Measurements from ENCODE around the gene ADPRH.

Gene ADPRH

GRCh38 chr3:119602676-119603075 lies 23.4 kb downstream of the ADPRH start:
- Histone ChIP-seq H3K36me3 (ENCODE audit: insufficient read depth, low read length) (no peaks in the 10 kb centered on the region), H3K9me3 (ENCODE audit: insufficient read depth, low read depth, low read length) (no peaks in the 10 kb centered on the region), H3K4me2 (ENCODE audit: low read depth, low read length, poor library complexity, severe bottlenecking) (no peak overlapping the region), H3K79me2 (ENCODE audit: insufficient read depth, low read length) (no peaks in the 10 kb centered on the region), H3K4me1 (ENCODE audit: insufficient read depth, low read length, poor library complexity, severe bottlenecking) (no peaks in the 10 kb centered on the region), H3K9me2 (replicated peaks; ENCODE audit: low read depth, low read length) (no peaks in the 10 kb centered on the region), H3K4me3 (ENCODE audit: low read length, poor library complexity, severe bottlenecking) (no peak overlapping the region), H3F3A (ENCODE audit: low read depth) (no peaks in the 10 kb centered on the region), H4K20me1 (ENCODE audit: insufficient read depth, low read length, poor library complexity, severe bottlenecking) (no peaks in the 10 kb centered on the region), H3K27me3 (ENCODE audit: insufficient read depth, low read length, poor library complexity, severe bottlenecking) (no peaks in the 10 kb centered on the region), H2AFZ (ENCODE audit: low read length) (no peak overlapping the region), H3K9ac (ENCODE audit: low read depth, low read length, poor library complexity, severe bottlenecking) (no peak overlapping the region)
- TF ChIP-seq, protein P1, sequence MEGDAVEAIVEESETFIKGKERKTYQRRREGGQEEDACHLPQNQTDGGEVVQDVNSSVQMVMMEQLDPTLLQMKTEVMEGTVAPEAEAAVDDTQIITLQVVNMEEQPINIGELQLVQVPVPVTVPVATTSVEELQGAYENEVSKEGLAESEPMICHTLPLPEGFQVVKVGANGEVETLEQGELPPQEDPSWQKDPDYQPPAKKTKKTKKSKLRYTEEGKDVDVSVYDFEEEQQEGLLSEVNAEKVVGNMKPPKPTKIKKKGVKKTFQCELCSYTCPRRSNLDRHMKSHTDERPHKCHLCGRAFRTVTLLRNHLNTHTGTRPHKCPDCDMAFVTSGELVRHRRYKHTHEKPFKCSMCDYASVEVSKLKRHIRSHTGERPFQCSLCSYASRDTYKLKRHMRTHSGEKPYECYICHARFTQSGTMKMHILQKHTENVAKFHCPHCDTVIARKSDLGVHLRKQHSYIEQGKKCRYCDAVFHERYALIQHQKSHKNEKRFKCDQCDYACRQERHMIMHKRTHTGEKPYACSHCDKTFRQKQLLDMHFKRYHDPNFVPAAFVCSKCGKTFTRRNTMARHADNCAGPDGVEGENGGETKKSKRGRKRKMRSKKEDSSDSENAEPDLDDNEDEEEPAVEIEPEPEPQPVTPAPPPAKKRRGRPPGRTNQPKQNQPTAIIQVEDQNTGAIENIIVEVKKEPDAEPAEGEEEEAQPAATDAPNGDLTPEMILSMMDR (conservative IDR thresholded peaks at IDR 0.05; ENCODE audit: low read length), result no peak
- TF ChIP-seq EZH2phosphoT487 (IDR thresholded peaks at IDR 0.05; ENCODE audit: borderline replicate concordance), result no peak

GRCh38 chr3:119604878-119605277 lies 25.6 kb downstream of the ADPRH start:
- H3K9me2 ChIP-seq (replicated peaks; ENCODE audit: low read depth, low read length), result no peaks in the 10 kb centered on the region
- TF ChIP-seq, protein P1 (conservative IDR thresholded peaks at IDR 0.05; ENCODE audit: low read length), result no peak
- TF ChIP-seq EZH2phosphoT487 (IDR thresholded peaks at IDR 0.05; ENCODE audit: borderline replicate concordance), result no peak

GRCh38 chr3:119608405-119609000 lies 29.2 kb downstream of the ADPRH start:
- TF ChIP-seq, protein P1 (conservative IDR thresholded peaks at IDR 0.05; ENCODE audit: low read length), result no peak
- TF ChIP-seq EZH2phosphoT487 (IDR thresholded peaks at IDR 0.05; ENCODE audit: borderline replicate concordance), result no peak
- Histone ChIP-seq H3K9ac (ENCODE audit: low read depth, low read length, poor library complexity, severe bottlenecking) (no peak overlapping the region), H3K9me2 (replicated peaks; ENCODE audit: low read depth, low read length) (no peaks in the 10 kb centered on the region), H3K27me3 (ENCODE audit: insufficient read depth, low read length, poor library complexity, severe bottlenecking) (no peaks in the 10 kb centered on the region), H2AFZ (ENCODE audit: low read length) (no peak overlapping the region), H3F3A (ENCODE audit: low read depth) (no peaks in the 10 kb centered on the region), H3K36me3 (ENCODE audit: insufficient read depth, low read length) (no peaks in the 10 kb centered on the region), H3K79me2 (ENCODE audit: insufficient read depth, low read length) (no peaks in the 10 kb centered on the region), H3K4me3 (ENCODE audit: low read length, poor library complexity, severe bottlenecking) (no peak overlapping the region), H3K4me2 (ENCODE audit: low read depth, low read length, poor library complexity, severe bottlenecking) (no peak overlapping the region), H3K9me3 (ENCODE audit: insufficient read depth, low read depth, low read length) (no peaks in the 10 kb centered on the region), H3K4me1 (ENCODE audit: insufficient read depth, low read length, poor library complexity, severe bottlenecking) (no peaks in the 10 kb centered on the region), H4K20me1 (ENCODE audit: insufficient read depth, low read length, poor library complexity, severe bottlenecking) (no peaks in the 10 kb centered on the region)

More at GRCh38 chr3:119604878-119605277, 25.6 kb downstream of the ADPRH start:
- no peaks in the 10 kb centered on the region for H3K36me3 ChIP-seq (ENCODE audit: insufficient read depth, low read length)
- H4K20me1 ChIP-seq (ENCODE audit: insufficient read depth, low read length, poor library complexity, severe bottlenecking), result no peaks in the 10 kb centered on the region
- H3K4me1 ChIP-seq (ENCODE audit: insufficient read depth, low read length, poor library complexity, severe bottlenecking), result no peaks in the 10 kb centered on the region
- no peaks in the 10 kb centered on the region for H3K9me3 ChIP-seq (ENCODE audit: insufficient read depth, low read depth, low read length)
- no peaks in the 10 kb centered on the region for H3F3A ChIP-seq (ENCODE audit: low read depth)
- H3K4me2 ChIP-seq (ENCODE audit: low read depth, low read length, poor library complexity, severe bottlenecking), result no peak overlapping the region
- H2AFZ ChIP-seq (ENCODE audit: low read length), result no peak overlapping the region
- no peaks in the 10 kb centered on the region for H3K27me3 ChIP-seq (ENCODE audit: insufficient read depth, low read length, poor library complexity, severe bottlenecking)
- no peak overlapping the region for H3K4me3 ChIP-seq (ENCODE audit: low read length, poor library complexity, severe bottlenecking)
- no peaks in the 10 kb centered on the region for H3K79me2 ChIP-seq (ENCODE audit: insufficient read depth, low read length)
- no peak overlapping the region for H3K9ac ChIP-seq (ENCODE audit: low read depth, low read length, poor library complexity, severe bottlenecking)

Measured in Loucy (cell line).